B cell (primary cell): ENCODE data around the gene TPP1.

Experiments used
- EZH2 ChIP-seq: IDR thresholded peaks from 2 replicates; pipeline ENCODE4 v1.6.1; 2012; ENCODE audit warnings: borderline replicate concordance, low read depth, mild to moderate bottlenecking, moderate library complexity, low read length; ENCODE audit not compliant: insufficient read depth, poor library complexity, severe bottlenecking
- TF ChIP-seq, protein P1 (sequence below): fragments of 200-600 bp; IDR thresholded peaks from one replicate; pipeline ENCODE4 v1.8.0; 2022; ENCODE audit warnings: antibody characterized with exemption, mild to moderate bottlenecking

DNA sequence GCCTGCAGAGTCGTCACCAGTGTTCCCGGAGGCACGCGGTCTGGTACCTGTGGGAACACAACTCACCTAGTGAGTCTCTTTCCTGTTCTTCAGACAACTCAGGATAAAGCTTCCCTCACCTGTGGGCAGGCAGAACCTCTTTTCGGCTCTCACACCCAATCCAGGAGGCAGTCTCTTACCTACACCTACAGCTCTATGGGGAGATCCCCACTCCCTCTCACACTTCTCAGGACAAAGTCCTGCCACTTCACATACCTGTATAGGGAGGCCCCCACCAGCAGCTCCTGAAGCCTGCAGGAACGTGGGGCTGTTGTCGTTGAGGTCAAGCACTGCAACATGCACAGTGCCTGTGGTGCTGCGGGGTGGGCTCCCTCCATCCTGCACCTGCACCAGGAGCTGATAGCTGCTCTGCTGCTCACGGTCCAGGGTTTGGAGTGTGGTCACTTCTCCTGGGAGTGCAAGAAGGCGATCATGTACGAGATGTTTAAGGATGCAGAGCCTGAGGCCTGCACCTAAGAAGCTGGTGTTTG is 12.2 kb upstream of the TPP1 start:
- TF ChIP-seq EZH2 = no peak
- TF ChIP-seq, protein P1, sequence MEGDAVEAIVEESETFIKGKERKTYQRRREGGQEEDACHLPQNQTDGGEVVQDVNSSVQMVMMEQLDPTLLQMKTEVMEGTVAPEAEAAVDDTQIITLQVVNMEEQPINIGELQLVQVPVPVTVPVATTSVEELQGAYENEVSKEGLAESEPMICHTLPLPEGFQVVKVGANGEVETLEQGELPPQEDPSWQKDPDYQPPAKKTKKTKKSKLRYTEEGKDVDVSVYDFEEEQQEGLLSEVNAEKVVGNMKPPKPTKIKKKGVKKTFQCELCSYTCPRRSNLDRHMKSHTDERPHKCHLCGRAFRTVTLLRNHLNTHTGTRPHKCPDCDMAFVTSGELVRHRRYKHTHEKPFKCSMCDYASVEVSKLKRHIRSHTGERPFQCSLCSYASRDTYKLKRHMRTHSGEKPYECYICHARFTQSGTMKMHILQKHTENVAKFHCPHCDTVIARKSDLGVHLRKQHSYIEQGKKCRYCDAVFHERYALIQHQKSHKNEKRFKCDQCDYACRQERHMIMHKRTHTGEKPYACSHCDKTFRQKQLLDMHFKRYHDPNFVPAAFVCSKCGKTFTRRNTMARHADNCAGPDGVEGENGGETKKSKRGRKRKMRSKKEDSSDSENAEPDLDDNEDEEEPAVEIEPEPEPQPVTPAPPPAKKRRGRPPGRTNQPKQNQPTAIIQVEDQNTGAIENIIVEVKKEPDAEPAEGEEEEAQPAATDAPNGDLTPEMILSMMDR = no peak
